ENCODE results near the gene S1PR1.
"Not testable (repeated sequence)": the region's sequence is repeated elsewhere in the genome, so short reads cannot be mapped to it uniquely, and the experiment has no call there.

Gene S1PR1

GRCh38 chr1:101228424-101229134 lies 8.2 kb upstream of the S1PR1 start:
- Histone ChIP-seq H3K27ac (no peak overlapping the region), H3K27me3 (replicated peaks) (no peaks in the 10 kb centered on the region), H3K4me3 (ENCODE audit: low read depth, low read length) (no peak overlapping the region), H3K36me3 (replicated peaks) (no peaks in the 10 kb centered on the region)
- in situ Hi-C loops (cut with HindIII; ENCODE audit: low pct_ligation_motif_present, low sequenced_read_pairs) = no loop called here
- no peak for DNase-seq
- TF ChIP-seq CTCF (IDR thresholded peaks at IDR 0.05; ENCODE audit: low read depth, low read length, missing control alignments) = no peak

GRCh38 chr1:101232182-101232581 lies 4.6 kb upstream of the S1PR1 start:
- DNase-seq; H3K27me3 ChIP-seq (replicated peaks); H3K36me3 ChIP-seq (replicated peaks); in situ Hi-C loops (cut with HindIII; ENCODE audit: low pct_ligation_motif_present, low sequenced_read_pairs); H3K4me3 ChIP-seq (ENCODE audit: low read depth, low read length); H3K27ac ChIP-seq: not testable (repeated sequence)

- Histone ChIP-seq H3K4me3 (ENCODE audit: low read depth, low read length) (no peak overlapping the region), H3K36me3 (replicated peaks) (no peaks in the 10 kb centered on the region), H3K27ac (no peak overlapping the region), H3K27me3 (replicated peaks) (peaks cover 5% of the 10 kb centered on the region)
- no peak for DNase-seq
- in situ Hi-C loops (cut with HindIII; ENCODE audit: low pct_ligation_motif_present, low sequenced_read_pairs) = no loop called here
- TF ChIP-seq CTCF (IDR thresholded peaks at IDR 0.05; ENCODE audit: low read depth, low read length, missing control alignments) = no peak
Observed at GRCh38 chr1:101233495-101233894, 3.3 kb upstream of the S1PR1 start.

GRCh38 chr1:101235216-101235695 lies 1.6 kb upstream of the S1PR1 start:
- Histone ChIP-seq H3K27ac (no peak overlapping the region), H3K36me3 (replicated peaks) (no peaks in the 10 kb centered on the region), H3K4me3 (ENCODE audit: low read depth, low read length) (peak overlapping the region; percentile 68), H3K27me3 (replicated peaks) (peaks cover 5% of the 10 kb centered on the region)
- no peak for TF ChIP-seq CTCF (IDR thresholded peaks at IDR 0.05; ENCODE audit: low read depth, low read length, missing control alignments)
- no peak for DNase-seq
- in situ Hi-C loops (cut with HindIII; ENCODE audit: low pct_ligation_motif_present, low sequenced_read_pairs) = no loop called here

GRCh38 chr1:101235696-101236515 lies 913 bp upstream of the S1PR1 start:
- H3K27me3 ChIP-seq (replicated peaks) = peaks cover 5% of the 10 kb centered on the region
- no peak for TF ChIP-seq CTCF (IDR thresholded peaks at IDR 0.05; ENCODE audit: low read depth, low read length, missing control alignments)
- no peak for DNase-seq
- in situ Hi-C loops (cut with HindIII; ENCODE audit: low pct_ligation_motif_present, low sequenced_read_pairs) = no loop called here
- no peak overlapping the region for H3K27ac ChIP-seq
- no peaks in the 10 kb centered on the region for H3K36me3 ChIP-seq (replicated peaks)
- peak overlapping the region; percentile 68 for H3K4me3 ChIP-seq (ENCODE audit: low read depth, low read length)

GRCh38 chr1:101237229-101237837 lies 514 bp downstream of the S1PR1 start:
- Histone ChIP-seq H3K27ac (no peak overlapping the region), H3K27me3 (replicated peaks) (peaks cover 5% of the 10 kb centered on the region), H3K36me3 (replicated peaks) (no peaks in the 10 kb centered on the region), H3K4me3 (ENCODE audit: low read depth, low read length) (peak overlapping the region; percentile 68)
- no peak for DNase-seq
- in situ Hi-C loops (cut with HindIII; ENCODE audit: low pct_ligation_motif_present, low sequenced_read_pairs) = no loop called here
- TF ChIP-seq CTCF (IDR thresholded peaks at IDR 0.05; ENCODE audit: low read depth, low read length, missing control alignments) = peak; percentile 16

Data from brain microvascular endothelial cell (primary cell).